Glutamatergic neuron (in vitro differentiated cells): ENCODE measurements around the gene HOMER2. TPM values are rescaled to one million over a fixed set of nuclear protein-coding genes. Genes with fewer than 3 reads are reported as not detected.
"Not testable (repeated sequence)": the region's sequence is repeated elsewhere in the genome, so short reads cannot be mapped to it uniquely, and the experiment has no call there.

Source experiments
- DNase-seq: peaks from one replicate; pipeline ENCODE4 v3.0.0; 2022
- H3K27ac Mint-ChIP-seq: one replicate; pipeline ENCODE4 v1.8.0; 2020; ENCODE audit warnings: mild to moderate bottlenecking, mixed read lengths, inconsistent platforms; ENCODE audit not compliant: unreplicated experiment
- H3K27me3 Mint-ChIP-seq: one replicate; pipeline ENCODE4 v1.8.0; 2020; ENCODE audit warnings: mild to moderate bottlenecking, moderate library complexity, mixed read lengths, inconsistent platforms; ENCODE audit not compliant: unreplicated experiment
- H3K36me3 Mint-ChIP-seq: one replicate; pipeline ENCODE4 v1.8.0; 2020; ENCODE audit warnings: mild to moderate bottlenecking, mixed read lengths, inconsistent platforms; ENCODE audit not compliant: unreplicated experiment
- H3K4me1 Mint-ChIP-seq: one replicate; pipeline ENCODE4 v1.8.0; 2020; ENCODE audit warnings: mild to moderate bottlenecking, low read depth, mixed read lengths, inconsistent platforms; ENCODE audit not compliant: unreplicated experiment
- H3K4me3 Mint-ChIP-seq: one replicate; pipeline ENCODE4 v1.8.0; 2020; ENCODE audit warnings: mild to moderate bottlenecking, mixed read lengths, inconsistent platforms; ENCODE audit not compliant: unreplicated experiment
- H3K9me3 Mint-ChIP-seq: one replicate; pipeline ENCODE4 v1.8.0; 2020; ENCODE audit warnings: mild to moderate bottlenecking, moderate library complexity, mixed read lengths, inconsistent platforms; ENCODE audit not compliant: unreplicated experiment
- total RNA-seq: library from RNA; stranded (reverse); fragmentation: NEBNext Ultra II Directional; extraction: Animal tissue kit (Norgen Biotek cat#: 25700); gene quantifications from one replicate; pipeline ENCODE4 v1.2.1, GENCODE V29; 2021; ENCODE audit not compliant: unreplicated experiment
- TF ChIP-seq, protein P1 (sequence below): fragments of 200-600 bp; sonication (generic); IDR thresholded peaks from one replicate; pipeline ENCODE4 v1.5.0; 2021; ENCODE audit not compliant: partially characterized antibody, unreplicated experiment

The HOMER2 gene
- total RNA-seq, 1 donor from 2014 or later: 32.6 TPM

DNA sequence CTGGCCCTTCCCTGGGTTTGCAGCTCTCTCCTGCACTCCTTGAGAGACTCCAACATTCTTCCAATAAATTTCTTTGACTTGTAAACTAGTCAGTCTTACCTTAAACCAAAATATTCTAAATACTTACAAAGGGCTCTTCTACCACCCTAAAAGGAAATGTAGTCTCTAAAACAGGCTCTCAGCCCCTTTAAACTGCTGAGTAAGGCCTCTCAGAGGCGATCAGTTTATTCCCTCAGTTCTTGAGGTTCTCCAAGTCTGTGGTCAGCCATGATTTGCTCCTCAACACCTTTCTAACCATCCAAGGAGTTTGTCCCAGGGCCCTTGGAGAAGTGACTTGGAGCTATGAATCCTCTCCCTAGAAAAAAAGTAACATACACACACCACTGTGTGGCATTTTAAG is 78.3 kb downstream of the HOMER2 start:
- no peak overlapping the region for H3K27ac Mint-ChIP-seq
- H3K27me3 Mint-ChIP-seq: no peaks in the 10 kb centered on the region
- H3K4me3 Mint-ChIP-seq: no peak overlapping the region
- H3K36me3 Mint-ChIP-seq: no peaks in the 10 kb centered on the region
- no peak for DNase-seq
- TF ChIP-seq, protein P1, sequence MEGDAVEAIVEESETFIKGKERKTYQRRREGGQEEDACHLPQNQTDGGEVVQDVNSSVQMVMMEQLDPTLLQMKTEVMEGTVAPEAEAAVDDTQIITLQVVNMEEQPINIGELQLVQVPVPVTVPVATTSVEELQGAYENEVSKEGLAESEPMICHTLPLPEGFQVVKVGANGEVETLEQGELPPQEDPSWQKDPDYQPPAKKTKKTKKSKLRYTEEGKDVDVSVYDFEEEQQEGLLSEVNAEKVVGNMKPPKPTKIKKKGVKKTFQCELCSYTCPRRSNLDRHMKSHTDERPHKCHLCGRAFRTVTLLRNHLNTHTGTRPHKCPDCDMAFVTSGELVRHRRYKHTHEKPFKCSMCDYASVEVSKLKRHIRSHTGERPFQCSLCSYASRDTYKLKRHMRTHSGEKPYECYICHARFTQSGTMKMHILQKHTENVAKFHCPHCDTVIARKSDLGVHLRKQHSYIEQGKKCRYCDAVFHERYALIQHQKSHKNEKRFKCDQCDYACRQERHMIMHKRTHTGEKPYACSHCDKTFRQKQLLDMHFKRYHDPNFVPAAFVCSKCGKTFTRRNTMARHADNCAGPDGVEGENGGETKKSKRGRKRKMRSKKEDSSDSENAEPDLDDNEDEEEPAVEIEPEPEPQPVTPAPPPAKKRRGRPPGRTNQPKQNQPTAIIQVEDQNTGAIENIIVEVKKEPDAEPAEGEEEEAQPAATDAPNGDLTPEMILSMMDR: no peak
- no peaks in the 10 kb centered on the region for H3K4me1 Mint-ChIP-seq
- H3K9me3 Mint-ChIP-seq: peaks cover 2% of the 10 kb centered on the region

- TF ChIP-seq, protein P1: no peak
- no peaks in the 10 kb centered on the region for H3K36me3 Mint-ChIP-seq
- H3K4me3 Mint-ChIP-seq: no peak overlapping the region
- H3K9me3 Mint-ChIP-seq: no peaks in the 10 kb centered on the region
- H3K27ac Mint-ChIP-seq: no peak overlapping the region
- DNase-seq: no peak
- no peaks in the 10 kb centered on the region for H3K4me1 Mint-ChIP-seq
- no peaks in the 10 kb centered on the region for H3K27me3 Mint-ChIP-seq
Measured at GRCh38 chr15:82873000-82873680, 79.4 kb downstream of the HOMER2 start.

- Mint-ChIP-seq H3K27ac (no peak overlapping the region), H3K36me3 (no peaks in the 10 kb centered on the region), H3K4me3 (no peak overlapping the region), H3K9me3 (no peaks in the 10 kb centered on the region), H3K4me1 (no peaks in the 10 kb centered on the region), H3K27me3 (no peaks in the 10 kb centered on the region)
- no peak for DNase-seq
- TF ChIP-seq, protein P1: no peak
Measured at GRCh38 chr15:82871832-82872484, 80.6 kb downstream of the HOMER2 start.

DNA sequence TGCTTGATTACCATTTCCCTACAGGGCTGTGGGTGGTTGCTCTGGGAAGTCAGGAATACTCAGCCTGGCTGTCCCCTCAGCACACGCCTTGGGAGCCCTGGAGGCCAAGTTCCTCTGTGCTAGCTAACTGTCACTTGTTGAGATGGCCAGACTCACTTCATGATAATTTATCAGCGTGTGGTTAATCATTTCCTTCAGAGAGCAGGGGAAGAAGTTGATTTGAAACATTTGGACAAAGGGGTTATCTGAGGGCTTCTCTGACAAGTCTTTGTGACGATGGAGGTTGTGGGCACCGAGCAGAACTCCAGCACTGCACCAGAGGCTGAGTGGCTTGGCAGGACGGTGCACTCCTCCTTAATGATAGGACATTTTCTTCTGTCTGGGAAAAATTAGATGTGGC is 81.2 kb downstream of the HOMER2 start:
- no peak for DNase-seq
- Mint-ChIP-seq H3K9me3 (no peaks in the 10 kb centered on the region), H3K27me3 (no peaks in the 10 kb centered on the region), H3K4me1 (no peaks in the 10 kb centered on the region), H3K4me3 (no peak overlapping the region), H3K27ac (no peak overlapping the region), H3K36me3 (peaks cover 5% of the 10 kb centered on the region)
- TF ChIP-seq, protein P1: no peak

DNA sequence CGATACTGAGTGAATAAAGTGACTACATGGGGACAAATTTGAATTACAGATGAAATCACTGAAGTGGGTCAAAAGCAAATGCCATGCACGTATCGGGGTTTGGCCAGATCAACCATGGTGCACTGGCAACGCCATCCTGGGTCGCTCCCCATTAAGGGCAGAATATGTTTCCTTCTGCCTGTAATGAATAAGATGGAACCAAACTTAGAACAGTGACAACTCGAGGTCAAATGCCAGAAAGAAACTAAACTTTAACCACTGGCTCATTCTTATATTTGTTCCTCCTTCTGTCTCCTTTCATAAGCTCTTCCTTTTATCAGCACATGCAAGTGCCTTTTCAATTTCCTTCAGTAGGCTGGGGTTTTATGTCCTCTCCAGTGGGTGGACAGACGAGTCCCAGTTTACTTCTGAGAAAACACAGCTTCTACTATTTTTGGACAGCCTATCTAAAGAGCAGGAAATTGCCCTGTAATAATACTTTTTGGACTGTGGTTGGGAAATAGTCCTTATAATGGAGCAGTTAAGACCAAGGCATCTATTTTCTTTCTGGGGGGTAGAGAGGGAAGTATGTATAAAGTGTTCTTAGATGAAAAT is 81.7 kb downstream of the HOMER2 start:
- Mint-ChIP-seq H3K4me1 (no peaks in the 10 kb centered on the region), H3K36me3 (peaks cover 9% of the 10 kb centered on the region), H3K27ac (no peak overlapping the region), H3K9me3 (no peaks in the 10 kb centered on the region), H3K4me3 (no peak overlapping the region), H3K27me3 (no peaks in the 10 kb centered on the region)
- TF ChIP-seq, protein P1: no peak
- no peak for DNase-seq

DNA sequence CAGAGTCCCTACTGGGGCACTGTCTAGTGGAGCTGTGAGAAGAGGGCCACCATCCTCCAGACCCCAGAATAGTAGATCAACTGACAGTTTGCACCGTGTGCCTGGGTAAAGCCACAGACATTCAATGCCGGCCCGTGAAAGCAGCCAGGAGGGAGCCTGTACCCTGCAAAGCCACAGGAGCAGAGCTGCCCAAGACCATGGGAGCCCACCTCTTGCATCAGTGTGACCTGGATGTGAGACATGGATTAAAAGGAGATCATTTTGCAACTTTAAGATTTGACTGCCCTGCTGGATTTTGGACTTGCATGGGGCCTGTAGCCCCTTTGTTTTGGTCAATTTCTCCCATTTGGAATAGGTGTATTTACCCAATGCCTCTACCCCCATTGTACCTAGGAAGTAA is 86.5 kb downstream of the HOMER2 start:
- not testable (repeated sequence) for H3K4me1 Mint-ChIP-seq

GRCh38 chr15:82865581-82865980 is 86.9 kb downstream of the HOMER2 start:
- DNase-seq, H3K4me3 Mint-ChIP-seq, H3K27ac Mint-ChIP-seq, H3K9me3 Mint-ChIP-seq, H3K4me1 Mint-ChIP-seq, H3K36me3 Mint-ChIP-seq, H3K27me3 Mint-ChIP-seq: not testable (repeated sequence)

More for the DNA sequence above, 86.5 kb downstream of the HOMER2 start:
- H3K4me3 Mint-ChIP-seq, H3K27me3 Mint-ChIP-seq, H3K36me3 Mint-ChIP-seq, H3K27ac Mint-ChIP-seq, H3K9me3 Mint-ChIP-seq, DNase-seq: not testable (repeated sequence)
